DMS53 (cell line): ENCODE measurements around the gene MAP2K5.

Experiments
- DNase-seq: peaks from one replicate; lab custom pipeline; 2025; lab: John Stamatoyannopoulos, UW

Gene MAP2K5

GRCh38 chr15:67836955-67837354 is 294.5 kb downstream of the MAP2K5 start:
- no peak for DNase-seq

- DNase-seq: peak; percentile 85
Measured at GRCh38 chr15:67838789-67839332, 296.4 kb downstream of the MAP2K5 start.

DNA sequence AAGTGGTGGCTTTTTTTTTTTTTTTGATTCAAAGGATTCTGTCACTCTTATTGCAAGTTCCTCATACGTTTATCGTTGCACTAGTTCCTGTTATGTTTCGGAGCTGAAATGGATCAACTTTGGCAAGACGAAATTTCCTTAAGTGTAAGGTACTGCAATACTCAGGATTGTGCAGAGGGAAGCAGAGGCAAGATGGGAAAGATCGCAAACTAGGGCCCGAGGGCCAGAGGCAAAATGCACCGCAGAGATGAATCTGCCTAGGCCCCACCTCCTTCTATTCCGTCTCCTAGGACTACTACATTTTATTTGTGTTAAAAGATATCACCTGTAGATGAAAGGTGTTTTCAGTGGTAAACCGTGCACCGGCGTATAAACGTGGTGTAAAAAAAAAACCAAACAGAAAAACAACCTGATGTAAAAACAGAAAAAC is 297.0 kb downstream of the MAP2K5 start:
- peak; percentile 76 for DNase-seq

GRCh38 chr15:67839929-67840748 is 297.6 kb downstream of the MAP2K5 start, which contains the start of gene RNU6-1:
TSS of gene RNU6-1 (minus strand) at chr15:67840045.
- DNase-seq: peak; percentile 94

DNA sequence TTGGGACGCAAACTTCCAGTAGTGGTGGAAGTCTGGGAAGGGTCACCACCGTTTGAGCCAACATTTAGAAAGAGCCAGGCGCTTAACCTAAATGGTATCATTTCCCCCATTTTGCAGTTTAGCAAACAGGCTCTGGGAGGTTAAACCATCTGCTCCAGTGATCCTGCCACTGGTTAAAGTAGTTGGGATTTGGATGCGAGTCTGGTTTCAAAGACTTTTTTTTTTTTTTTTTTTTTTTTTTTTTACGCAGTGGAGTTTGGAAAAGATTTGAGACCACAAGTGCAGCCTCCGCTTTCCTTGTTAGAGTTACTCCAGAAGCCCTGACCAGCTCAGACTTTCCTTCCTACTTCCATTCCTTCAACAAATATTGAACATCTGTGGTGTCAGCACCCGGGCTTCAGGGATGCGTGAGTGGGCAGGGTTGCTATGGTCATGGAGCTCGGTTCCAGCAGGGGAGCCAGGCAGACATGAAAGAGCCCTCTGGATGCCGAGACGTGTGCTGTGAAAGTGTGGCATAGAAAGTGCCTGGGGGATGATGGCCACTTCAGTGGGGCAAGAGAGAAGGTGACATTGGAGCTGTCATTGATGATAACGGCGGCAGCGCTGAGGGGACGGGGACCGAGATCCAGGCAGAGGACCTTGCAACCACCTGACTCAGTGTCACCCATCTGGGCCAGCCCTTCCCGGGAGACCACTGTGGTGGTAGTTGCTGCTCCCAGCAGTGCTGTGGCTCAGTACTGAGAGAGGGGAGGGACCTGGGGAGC is 298.4 kb downstream of the MAP2K5 start:
- peak; percentile 71 for DNase-seq

- peak; percentile 40 for DNase-seq
Measured at GRCh38 chr15:67841513-67841762, 298.9 kb downstream of the MAP2K5 start.

DNA sequence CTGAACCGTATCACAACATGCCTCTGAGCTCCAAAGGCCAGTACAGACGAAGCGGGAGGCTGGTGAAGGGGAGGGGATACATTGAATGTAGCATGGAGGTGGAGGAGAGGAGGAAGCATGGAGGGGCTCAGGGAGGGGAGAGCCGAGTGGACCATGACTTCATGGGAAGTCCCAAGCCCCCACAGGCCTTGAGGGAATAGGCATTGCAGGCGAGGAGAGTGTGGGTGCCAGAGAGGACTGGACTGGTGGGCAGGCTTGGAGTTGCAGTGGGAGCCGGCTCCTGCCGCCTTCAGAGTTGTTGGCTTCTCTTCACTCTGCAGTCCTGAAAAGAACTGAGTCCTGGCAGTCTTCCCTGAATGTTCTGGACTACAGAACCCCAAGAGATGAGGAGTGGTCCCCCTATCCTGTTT is 300.6 kb downstream of the MAP2K5 start:
- DNase-seq: no peak

DNA sequence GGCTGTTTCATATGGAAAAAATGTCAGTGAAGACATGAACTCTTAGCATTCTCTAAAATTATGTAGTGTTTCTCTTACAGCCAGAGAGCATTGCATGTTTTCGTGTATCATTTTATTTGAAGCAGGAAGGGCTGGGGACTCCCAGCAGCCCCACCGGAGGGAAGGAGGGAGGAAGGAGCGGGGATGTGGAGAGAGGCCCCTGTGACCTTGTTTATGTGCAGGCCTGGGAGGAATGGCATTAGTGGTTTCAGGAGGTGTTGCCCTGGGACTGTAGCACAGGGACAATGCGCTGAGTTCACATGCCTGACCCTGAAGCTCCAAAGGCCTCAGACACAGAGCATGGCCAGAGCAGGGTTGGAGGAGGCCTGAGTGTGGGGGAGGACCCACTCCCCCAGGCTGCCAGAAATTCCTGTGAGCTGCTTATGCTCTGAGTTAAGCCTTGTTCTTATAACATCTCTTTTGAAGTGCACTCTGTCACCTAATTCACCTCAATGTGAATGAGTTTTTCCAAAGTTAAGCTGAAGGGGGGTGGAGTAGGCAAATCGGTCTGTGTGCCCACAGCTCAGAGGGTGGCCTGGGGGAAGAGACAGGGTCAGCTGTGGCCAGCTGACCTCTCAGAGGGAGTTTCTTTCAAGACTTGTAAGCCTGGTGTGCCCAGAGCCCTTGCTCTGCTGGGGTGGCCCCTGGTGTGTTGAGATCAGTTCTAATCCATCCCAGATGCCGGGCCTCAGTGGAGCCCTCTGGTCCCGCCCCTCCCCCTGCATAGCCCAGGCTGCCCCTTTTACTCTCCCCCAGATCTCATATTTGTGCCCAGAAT is 301.3 kb downstream of the MAP2K5 start:
- DNase-seq: no peak

DNA sequence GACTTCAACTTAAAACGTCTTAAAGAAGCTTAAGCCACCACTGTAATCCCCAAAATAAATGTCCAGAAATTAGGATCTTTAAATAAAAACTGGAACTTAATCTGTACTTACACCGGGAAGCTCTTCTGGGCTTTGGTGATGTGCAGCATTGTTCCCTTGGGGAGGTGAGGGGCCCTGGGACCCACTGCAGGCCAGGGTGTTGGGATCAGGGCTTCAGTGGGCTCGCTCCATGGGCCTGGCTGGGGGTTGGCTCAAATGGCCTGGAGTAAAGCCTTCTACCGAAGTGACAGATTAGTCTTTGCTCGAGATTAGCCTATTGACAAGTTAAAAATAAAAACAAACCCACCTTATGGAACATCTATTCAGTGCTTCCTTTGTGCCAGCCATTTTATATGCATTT is 303.5 kb downstream of the MAP2K5 start:
- no peak for DNase-seq

GRCh38 chr15:67849538-67849937 is 307.0 kb downstream of the MAP2K5 start:
- DNase-seq: no peak

DNA sequence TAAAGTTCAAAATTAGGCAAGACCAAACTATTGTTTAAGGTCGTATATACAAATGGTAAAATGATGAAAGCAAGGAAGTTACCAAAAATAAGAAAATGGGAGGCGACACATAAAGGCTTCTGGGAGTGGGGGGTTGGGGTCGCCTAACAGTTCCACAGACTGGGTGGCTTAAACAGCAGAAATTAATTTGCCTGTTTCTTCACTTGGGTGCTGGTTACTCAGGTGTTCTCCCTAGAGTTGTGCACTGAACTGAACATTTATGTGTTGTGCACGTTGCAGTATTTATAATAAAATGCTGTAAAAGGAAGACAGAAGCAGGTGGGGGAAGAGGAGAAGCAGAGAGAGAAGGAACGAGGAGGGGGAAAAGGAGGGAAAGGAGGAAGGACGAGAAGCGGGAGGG is 307.8 kb downstream of the MAP2K5 start:
- DNase-seq: no peak

GRCh38 chr15:67850994-67851571 is 308.6 kb downstream of the MAP2K5 start:
- peak; percentile 31 for DNase-seq

GRCh38 chr15:67852418-67852817 is 309.9 kb downstream of the MAP2K5 start:
- DNase-seq: no peak

GRCh38 chr15:67853454-67853853 is 311.0 kb downstream of the MAP2K5 start:
- DNase-seq: no peak

DNA sequence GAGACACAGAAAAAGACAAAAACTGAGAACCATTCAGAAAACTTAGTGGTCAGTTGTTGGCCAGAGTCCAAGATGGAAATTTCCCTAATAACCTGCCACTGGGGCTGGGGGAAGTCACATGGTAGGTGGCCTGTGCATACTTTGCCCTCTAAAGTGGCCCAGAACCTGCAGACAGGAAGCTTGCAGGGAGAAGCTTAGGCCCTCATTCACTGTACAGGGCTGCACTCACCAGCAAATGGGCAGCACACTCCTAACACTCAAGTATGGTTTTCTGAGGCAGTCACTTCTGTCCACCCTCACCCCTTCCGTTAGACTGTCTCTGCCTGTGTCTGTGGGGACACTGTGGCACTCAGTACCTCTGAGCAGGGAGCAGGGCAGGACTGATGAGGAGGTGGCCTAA is 311.9 kb downstream of the MAP2K5 start:
- DNase-seq: no peak

- no peak for DNase-seq
Measured at GRCh38 chr15:67855842-67856241, 313.3 kb downstream of the MAP2K5 start.
